PC-9 (cell line): ENCODE measurements around the gene LRP1. TPM values are rescaled to one million over a fixed set of nuclear protein-coding genes. Genes with fewer than 3 reads are reported as not detected.

Experiments used
- BruUV-seq: library from RNA; stranded (reverse); fragments of 400-500 nt; replicated peaks from 2 replicates; lab custom pipeline; 2021; lab: Mats Ljungman, UMichigan
- CTCF ChIA-PET: fragments of 300-600 bp; sonication (Branson Sonifier 250); formaldehyde crosslinking; loops from one replicate; lab custom pipeline; 2022; ENCODE audit warnings: antibody characterized with exemption; lab: Charles Lee
- POLR2A ChIA-PET: fragments of 300-600 bp; sonication (Branson Sonifier 250); formaldehyde crosslinking; loops from one replicate; lab custom pipeline; 2022; ENCODE audit warnings: antibody characterized with exemption; ENCODE audit not compliant: unreplicated experiment; lab: Charles Lee
- DNase-seq, 2 experiments: peaks; one replicate each; pipeline versions ENCODE4 v3.0.0 to v3.0.0-alpha.2; 2015 to 2022; ENCODE audit warnings: mixed read lengths in 1 of 2
- H2AFZ ChIP-seq: fragments of 200-600 bp; sonication (generic); 2 replicates; pipeline ENCODE4 v1.8.1; 2017; ENCODE audit warnings: antibody characterized with exemption
- H3F3A ChIP-seq: fragments of 200-600 bp; sonication (generic); 2 replicates; pipeline ENCODE4 v1.8.1; 2017; ENCODE audit warnings: antibody characterized with exemption, mild to moderate bottlenecking, low read depth; ENCODE audit not compliant: insufficient read depth
- H3K27ac ChIP-seq: fragments of 200-600 bp; sonication (generic); 2 replicates; pipeline ENCODE4 v1.6.1; 2016; ENCODE audit warnings: mixed run types
- H3K27me3 ChIP-seq: fragments of 200-600 bp; sonication (generic); 2 replicates; pipeline ENCODE4 v1.6.1; 2016; ENCODE audit warnings: low read depth, mixed run types; ENCODE audit not compliant: insufficient read depth
- H3K36me3 ChIP-seq: fragments of 200-600 bp; sonication (generic); 2 replicates; pipeline ENCODE4 v1.6.1; 2016; ENCODE audit warnings: low read depth, mixed run types
- H3K4me1 ChIP-seq: fragments of 200-600 bp; sonication (generic); replicated peaks from 2 replicates; pipeline ENCODE4 v1.6.1; 2016; ENCODE audit warnings: mixed run types; ENCODE audit not compliant: insufficient read depth
- H3K4me2 ChIP-seq: fragments of 200-600 bp; sonication (generic); 2 replicates; pipeline ENCODE4 v1.6.1; 2017; ENCODE audit warnings: mixed run types
- H3K4me3 ChIP-seq: fragments of 200-600 bp; sonication (generic); 2 replicates; pipeline ENCODE4 v1.6.1; 2016; ENCODE audit warnings: mixed run types
- H3K79me2 ChIP-seq: fragments of 200-600 bp; sonication (generic); 2 replicates; pipeline ENCODE4 v1.6.1; 2017; ENCODE audit warnings: low read depth, mixed run types
- H3K9me2 ChIP-seq: fragments of 200-600 bp; sonication (generic); 2 replicates; pipeline ENCODE4 v1.8.1; 2017; ENCODE audit warnings: mild to moderate bottlenecking; ENCODE audit not compliant: insufficient read depth
- H3K9me3 ChIP-seq: fragments of 200-600 bp; sonication (generic); 2 replicates; pipeline ENCODE4 v1.8.1; 2016; ENCODE audit warnings: low read depth; ENCODE audit not compliant: insufficient read depth
- H4K20me1 ChIP-seq: fragments of 200-600 bp; sonication (generic); 2 replicates; pipeline ENCODE4 v1.8.1; 2017; ENCODE audit not compliant: insufficient read depth
- CTCF ChIP-seq: fragments of 200-600 bp; sonication (generic); conservative IDR thresholded peaks from 2 replicates; pipeline ENCODE4 v1.6.1; 2017; ENCODE audit warnings: mixed run types, antibody characterized with exemption, mild to moderate bottlenecking, moderate library complexity
- EZH2 ChIP-seq: fragments of 200-600 bp; sonication (generic); IDR thresholded peaks from 2 replicates; pipeline ENCODE4 v1.8.0; 2017; ENCODE audit warnings: antibody characterized with exemption, low read depth
- intact Hi-C: fragments of 100-400 bp; cut with micrococcal nuclease; formaldehyde crosslinking; loops from one replicate; pipeline ENCODE4 v1.10.0; 2022; ENCODE audit not compliant: unreplicated experiment
- microRNA-seq: library from miRNA; unstranded; fragments of <30 nt; microRNA quantifications from one replicate; pipeline ENCODE4 v1.2.0, GENCODE V29; 2021; ENCODE audit warnings: borderline number of aligned reads, borderline replicate concordance
- total RNA-seq: library from RNA; stranded (reverse); gene quantifications from 2 replicates; pipeline ENCODE4 v1.2.3, GENCODE V29; 2021

The LRP1 gene
- total RNA-seq, 1 experiment from 2014 or later: 51.4 TPM

GRCh38 chr12:57262126-57262822 lies 134.0 kb downstream of the LRP1 start:
- no peaks in the 10 kb centered on the region for H3K9me2 ChIP-seq
- H3K27ac ChIP-seq: no peak overlapping the region
- peaks cover 3% of the 10 kb centered on the region; the same call in 1 of the 2 replicates for H3K36me3 ChIP-seq
- H3K4me1 ChIP-seq: no peaks in the 10 kb centered on the region
- POLR2A ChIA-PET: no interaction called here
- H3K27me3 ChIP-seq: no peaks in the 10 kb centered on the region
- TF ChIP-seq CTCF: no peak
- no peak for TF ChIP-seq EZH2
- BruUV-seq: no TSS peak
- no peak overlapping the region for H3K4me3 ChIP-seq
- no peak overlapping the region for H3K4me2 ChIP-seq
- H3K79me2 ChIP-seq: no peaks in the 10 kb centered on the region
- H2AFZ ChIP-seq: no peak overlapping the region
- 0 out of 2 replicates have a peak, but pooled peaks cover 7% of the 10 kb centered on the region for H3F3A ChIP-seq
- DNase-seq: no peak
- intact Hi-C loops: no loop called here
- H4K20me1 ChIP-seq: no peaks in the 10 kb centered on the region
- CTCF ChIA-PET: no interaction called here
- H3K9me3 ChIP-seq: no peaks in the 10 kb centered on the region

Small RNAs within 50 kb of the gene (microRNA-seq; reads per million reads assigned to microRNA genes)
- gene MIR1228: 2.0 reads per million

Other genes with a start within 250 kb of the LRP1 start
- not detected in 2 replicates for gene SDR9C7, start 194.1 kb upstream of the LRP1 start, total RNA-seq
- 0.79 and 0.88 TPM in 2 replicates for gene RDH16, start 170.9 kb upstream of the LRP1 start, total RNA-seq
- 6.5 and 7.6 TPM in 2 replicates for gene ZBTB39, start 121.9 kb upstream of the LRP1 start, total RNA-seq
- gene TAC3, start 112.0 kb upstream of the LRP1 start, total RNA-seq: not detected in 2 replicates
- not detected in 2 replicates for gene MYO1A, start 78.4 kb upstream of the LRP1 start, total RNA-seq
- gene NEMP1, start 49.7 kb upstream of the LRP1 start, total RNA-seq: 28.9 and 36.6 TPM in 2 replicates
- gene NAB2, start 39.4 kb upstream of the LRP1 start, total RNA-seq: 13.8 and 20.2 TPM in 2 replicates
- gene STAT6, start 17.1 kb upstream of the LRP1 start, total RNA-seq: 112 and 122 TPM in 2 replicates
- not detected in 2 replicates for gene LRP1-AS, start 19.1 kb downstream of the LRP1 start, total RNA-seq
- 20.3 and 20.6 TPM in 2 replicates for gene NXPH4, start 88.3 kb downstream of the LRP1 start, total RNA-seq
- gene SHMT2, start 101.2 kb downstream of the LRP1 start, total RNA-seq: 220 and 227 TPM in 2 replicates
- gene STAC3, start 122.7 kb downstream of the LRP1 start, total RNA-seq: 1.3 and 2.2 TPM in 2 replicates